ENCODE data around the gene PTPN14. TPM values are rescaled to one million over a fixed set of nuclear protein-coding genes. Genes with fewer than 3 reads are reported as not detected.
A peak's percentile ranks its signal among the peaks of the same experiment; 100 is the strongest.

Gene PTPN14
- total and polyA plus RNA-seq, 2 experiments from 2014 or later, result 18.7 to 70.2 TPM

DNA sequence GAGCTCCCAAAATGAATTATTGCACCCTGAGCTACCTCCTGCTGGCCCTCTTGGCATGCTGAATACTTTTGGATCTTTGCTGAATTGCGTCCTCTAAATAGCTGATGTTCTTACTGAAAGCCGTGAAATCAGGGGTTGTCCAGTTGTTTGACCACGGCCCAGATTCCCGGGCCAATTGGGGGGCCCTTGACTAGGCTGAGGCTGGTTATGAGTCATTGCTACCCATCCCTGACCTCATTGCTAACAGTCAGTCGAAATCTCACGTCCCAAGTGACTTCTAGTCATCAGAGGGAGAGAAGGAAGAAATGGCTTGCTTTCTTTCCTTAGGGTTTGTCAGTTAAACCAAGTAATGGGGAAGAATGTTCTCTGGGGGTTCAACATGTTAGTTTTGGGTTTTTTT, 233.0 kb downstream of the PTPN14 start:
- peak overlapping the region; percentile 37 for H3K4me2 ChIP-seq
- no peak overlapping the region for H3K27ac ChIP-seq (ENCODE audit: low read depth)
- peaks cover 59% of the 10 kb centered on the region for H3K27me3 Mint-ChIP-seq (ENCODE audit: insufficient read depth, low read depth, poor library complexity)
- TF ChIP-seq STAT1 (IDR thresholded peaks at IDR 0.05; ENCODE audit: unreplicated experiment) (no peak), JUNB (IDR thresholded peaks at IDR 0.05; ENCODE audit: unreplicated experiment) (no peak), EZH2 (IDR thresholded peaks at IDR 0.05; ENCODE audit: low read depth, unreplicated experiment) (no peak), ZNF331 (CRISPR knock-in tag; IDR thresholded peaks at IDR 0.05; ENCODE audit: low read depth) (no peak), NANOG (IDR thresholded peaks at IDR 0.05; ENCODE audit: borderline replicate concordance) (no peak), EZH2phosphoT487 (IDR thresholded peaks at IDR 0.05; ENCODE audit: unreplicated experiment) (no peak), CREB1 (CRISPR knock-in tag; IDR thresholded peaks at IDR 0.05; ENCODE audit: low read depth) (no peak), ZNF114 (CRISPR knock-in tag; IDR thresholded peaks at IDR 0.05) (no peak)
- TF ChIP-seq, protein P1, sequence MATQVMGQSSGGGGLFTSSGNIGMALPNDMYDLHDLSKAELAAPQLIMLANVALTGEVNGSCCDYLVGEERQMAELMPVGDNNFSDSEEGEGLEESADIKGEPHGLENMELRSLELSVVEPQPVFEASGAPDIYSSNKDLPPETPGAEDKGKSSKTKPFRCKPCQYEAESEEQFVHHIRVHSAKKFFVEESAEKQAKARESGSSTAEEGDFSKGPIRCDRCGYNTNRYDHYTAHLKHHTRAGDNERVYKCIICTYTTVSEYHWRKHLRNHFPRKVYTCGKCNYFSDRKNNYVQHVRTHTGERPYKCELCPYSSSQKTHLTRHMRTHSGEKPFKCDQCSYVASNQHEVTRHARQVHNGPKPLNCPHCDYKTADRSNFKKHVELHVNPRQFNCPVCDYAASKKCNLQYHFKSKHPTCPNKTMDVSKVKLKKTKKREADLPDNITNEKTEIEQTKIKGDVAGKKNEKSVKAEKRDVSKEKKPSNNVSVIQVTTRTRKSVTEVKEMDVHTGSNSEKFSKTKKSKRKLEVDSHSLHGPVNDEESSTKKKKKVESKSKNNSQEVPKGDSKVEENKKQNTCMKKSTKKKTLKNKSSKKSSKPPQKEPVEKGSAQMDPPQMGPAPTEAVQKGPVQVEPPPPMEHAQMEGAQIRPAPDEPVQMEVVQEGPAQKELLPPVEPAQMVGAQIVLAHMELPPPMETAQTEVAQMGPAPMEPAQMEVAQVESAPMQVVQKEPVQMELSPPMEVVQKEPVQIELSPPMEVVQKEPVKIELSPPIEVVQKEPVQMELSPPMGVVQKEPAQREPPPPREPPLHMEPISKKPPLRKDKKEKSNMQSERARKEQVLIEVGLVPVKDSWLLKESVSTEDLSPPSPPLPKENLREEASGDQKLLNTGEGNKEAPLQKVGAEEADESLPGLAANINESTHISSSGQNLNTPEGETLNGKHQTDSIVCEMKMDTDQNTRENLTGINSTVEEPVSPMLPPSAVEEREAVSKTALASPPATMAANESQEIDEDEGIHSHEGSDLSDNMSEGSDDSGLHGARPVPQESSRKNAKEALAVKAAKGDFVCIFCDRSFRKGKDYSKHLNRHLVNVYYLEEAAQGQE (IDR thresholded peaks at IDR 0.05; ENCODE audit: unreplicated experiment), result no peak
- TF ChIP-seq, protein P2, sequence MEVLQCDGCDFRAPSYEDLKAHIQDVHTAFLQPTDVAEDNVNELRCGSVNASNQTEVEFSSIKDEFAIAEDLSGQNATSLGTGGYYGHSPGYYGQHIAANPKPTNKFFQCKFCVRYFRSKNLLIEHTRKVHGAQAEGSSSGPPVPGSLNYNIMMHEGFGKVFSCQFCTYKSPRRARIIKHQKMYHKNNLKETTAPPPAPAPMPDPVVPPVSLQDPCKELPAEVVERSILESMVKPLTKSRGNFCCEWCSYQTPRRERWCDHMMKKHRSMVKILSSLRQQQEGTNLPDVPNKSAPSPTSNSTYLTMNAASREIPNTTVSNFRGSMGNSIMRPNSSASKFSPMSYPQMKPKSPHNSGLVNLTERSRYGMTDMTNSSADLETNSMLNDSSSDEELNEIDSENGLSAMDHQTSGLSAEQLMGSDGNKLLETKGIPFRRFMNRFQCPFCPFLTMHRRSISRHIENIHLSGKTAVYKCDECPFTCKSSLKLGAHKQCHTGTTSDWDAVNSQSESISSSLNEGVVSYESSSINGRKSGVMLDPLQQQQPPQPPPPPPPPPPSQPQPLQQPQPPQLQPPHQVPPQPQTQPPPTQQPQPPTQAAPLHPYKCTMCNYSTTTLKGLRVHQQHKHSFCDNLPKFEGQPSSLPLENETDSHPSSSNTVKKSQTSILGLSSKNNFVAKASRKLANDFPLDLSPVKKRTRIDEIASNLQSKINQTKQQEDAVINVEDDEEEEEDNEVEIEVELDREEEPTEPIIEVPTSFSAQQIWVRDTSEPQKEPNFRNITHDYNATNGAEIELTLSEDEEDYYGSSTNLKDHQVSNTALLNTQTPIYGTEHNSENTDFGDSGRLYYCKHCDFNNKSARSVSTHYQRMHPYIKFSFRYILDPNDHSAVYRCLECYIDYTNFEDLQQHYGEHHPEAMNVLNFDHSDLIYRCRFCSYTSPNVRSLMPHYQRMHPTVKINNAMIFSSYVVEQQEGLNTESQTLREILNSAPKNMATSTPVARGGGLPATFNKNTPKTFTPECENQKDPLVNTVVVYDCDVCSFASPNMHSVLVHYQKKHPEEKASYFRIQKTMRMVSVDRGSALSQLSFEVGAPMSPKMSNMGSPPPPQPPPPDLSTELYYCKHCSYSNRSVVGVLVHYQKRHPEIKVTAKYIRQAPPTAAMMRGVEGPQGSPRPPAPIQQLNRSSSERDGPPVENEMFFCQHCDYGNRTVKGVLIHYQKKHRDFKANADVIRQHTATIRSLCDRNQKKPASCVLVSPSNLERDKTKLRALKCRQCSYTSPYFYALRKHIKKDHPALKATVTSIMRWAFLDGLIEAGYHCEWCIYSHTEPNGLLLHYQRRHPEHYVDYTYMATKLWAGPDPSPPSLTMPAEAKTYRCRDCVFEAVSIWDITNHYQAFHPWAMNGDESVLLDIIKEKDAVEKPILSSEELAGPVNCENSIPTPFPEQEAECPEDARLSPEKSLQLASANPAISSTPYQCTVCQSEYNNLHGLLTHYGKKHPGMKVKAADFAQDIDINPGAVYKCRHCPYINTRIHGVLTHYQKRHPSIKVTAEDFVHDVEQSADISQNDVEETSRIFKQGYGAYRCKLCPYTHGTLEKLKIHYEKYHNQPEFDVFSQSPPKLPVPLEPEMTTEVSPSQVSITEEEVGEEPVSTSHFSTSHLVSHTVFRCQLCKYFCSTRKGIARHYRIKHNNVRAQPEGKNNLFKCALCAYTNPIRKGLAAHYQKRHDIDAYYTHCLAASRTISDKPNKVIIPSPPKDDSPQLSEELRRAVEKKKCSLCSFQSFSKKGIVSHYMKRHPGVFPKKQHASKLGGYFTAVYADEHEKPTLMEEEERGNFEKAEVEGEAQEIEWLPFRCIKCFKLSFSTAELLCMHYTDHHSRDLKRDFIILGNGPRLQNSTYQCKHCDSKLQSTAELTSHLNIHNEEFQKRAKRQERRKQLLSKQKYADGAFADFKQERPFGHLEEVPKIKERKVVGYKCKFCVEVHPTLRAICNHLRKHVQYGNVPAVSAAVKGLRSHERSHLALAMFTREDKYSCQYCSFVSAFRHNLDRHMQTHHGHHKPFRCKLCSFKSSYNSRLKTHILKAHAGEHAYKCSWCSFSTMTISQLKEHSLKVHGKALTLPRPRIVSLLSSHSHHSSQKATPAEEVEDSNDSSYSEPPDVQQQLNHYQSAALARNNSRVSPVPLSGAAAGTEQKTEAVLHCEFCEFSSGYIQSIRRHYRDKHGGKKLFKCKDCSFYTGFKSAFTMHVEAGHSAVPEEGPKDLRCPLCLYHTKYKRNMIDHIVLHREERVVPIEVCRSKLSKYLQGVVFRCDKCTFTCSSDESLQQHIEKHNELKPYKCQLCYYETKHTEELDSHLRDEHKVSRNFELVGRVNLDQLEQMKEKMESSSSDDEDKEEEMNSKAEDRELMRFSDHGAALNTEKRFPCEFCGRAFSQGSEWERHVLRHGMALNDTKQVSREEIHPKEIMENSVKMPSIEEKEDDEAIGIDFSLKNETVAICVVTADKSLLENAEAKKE (CRISPR knock-in tag; IDR thresholded peaks at IDR 0.05), result no peak
- TF ChIP-seq, protein P3, sequence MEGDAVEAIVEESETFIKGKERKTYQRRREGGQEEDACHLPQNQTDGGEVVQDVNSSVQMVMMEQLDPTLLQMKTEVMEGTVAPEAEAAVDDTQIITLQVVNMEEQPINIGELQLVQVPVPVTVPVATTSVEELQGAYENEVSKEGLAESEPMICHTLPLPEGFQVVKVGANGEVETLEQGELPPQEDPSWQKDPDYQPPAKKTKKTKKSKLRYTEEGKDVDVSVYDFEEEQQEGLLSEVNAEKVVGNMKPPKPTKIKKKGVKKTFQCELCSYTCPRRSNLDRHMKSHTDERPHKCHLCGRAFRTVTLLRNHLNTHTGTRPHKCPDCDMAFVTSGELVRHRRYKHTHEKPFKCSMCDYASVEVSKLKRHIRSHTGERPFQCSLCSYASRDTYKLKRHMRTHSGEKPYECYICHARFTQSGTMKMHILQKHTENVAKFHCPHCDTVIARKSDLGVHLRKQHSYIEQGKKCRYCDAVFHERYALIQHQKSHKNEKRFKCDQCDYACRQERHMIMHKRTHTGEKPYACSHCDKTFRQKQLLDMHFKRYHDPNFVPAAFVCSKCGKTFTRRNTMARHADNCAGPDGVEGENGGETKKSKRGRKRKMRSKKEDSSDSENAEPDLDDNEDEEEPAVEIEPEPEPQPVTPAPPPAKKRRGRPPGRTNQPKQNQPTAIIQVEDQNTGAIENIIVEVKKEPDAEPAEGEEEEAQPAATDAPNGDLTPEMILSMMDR (conservative IDR thresholded peaks at IDR 0.05; ENCODE audit: low read depth in 2 of 2), result no peak
- TF ChIP-seq, protein P4, sequence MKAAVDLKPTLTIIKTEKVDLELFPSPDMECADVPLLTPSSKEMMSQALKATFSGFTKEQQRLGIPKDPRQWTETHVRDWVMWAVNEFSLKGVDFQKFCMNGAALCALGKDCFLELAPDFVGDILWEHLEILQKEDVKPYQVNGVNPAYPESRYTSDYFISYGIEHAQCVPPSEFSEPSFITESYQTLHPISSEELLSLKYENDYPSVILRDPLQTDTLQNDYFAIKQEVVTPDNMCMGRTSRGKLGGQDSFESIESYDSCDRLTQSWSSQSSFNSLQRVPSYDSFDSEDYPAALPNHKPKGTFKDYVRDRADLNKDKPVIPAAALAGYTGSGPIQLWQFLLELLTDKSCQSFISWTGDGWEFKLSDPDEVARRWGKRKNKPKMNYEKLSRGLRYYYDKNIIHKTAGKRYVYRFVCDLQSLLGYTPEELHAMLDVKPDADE (IDR thresholded peaks at IDR 0.05), result no peak
- peaks cover 47% of the 10 kb centered on the region for H3K4me1 Mint-ChIP-seq
- H3K9me3 Mint-ChIP-seq, result no peaks in the 10 kb centered on the region
- peaks cover 3% of the 10 kb centered on the region; the same call in 1 of the 3 replicates for H3K36me3 Mint-ChIP-seq (ENCODE audit: low read depth)
- H3K4me3 ChIP-seq, result peak overlapping the region; percentile 11; the same call in 1 of the 2 replicates
- no peak overlapping the region for H2AFZ ChIP-seq
- no peaks in the 10 kb centered on the region for H3K9me2 ChIP-seq (ENCODE audit: insufficient read depth)
- no peak overlapping the region for H3K27ac Mint-ChIP-seq
- H3K4me3 Mint-ChIP-seq, result peak overlapping the region; percentile 56
- DNase-seq (ENCODE audit: low spot score) (no peak), ATAC-seq (no peak)
- H3K4me1 ChIP-seq (ENCODE audit: insufficient read depth), result peaks cover 25% of the 10 kb centered on the region
- no peaks in the 10 kb centered on the region for H3K36me3 ChIP-seq (ENCODE audit: insufficient read depth)
- H3K79me2 ChIP-seq (replicated peaks; ENCODE audit: insufficient read depth), result no peaks in the 10 kb centered on the region
- no peaks in the 10 kb centered on the region for H3F3A ChIP-seq (replicated peaks; ENCODE audit: low read depth)
- H4K20me1 ChIP-seq (replicated peaks; ENCODE audit: insufficient read depth), result no peaks in the 10 kb centered on the region
- peaks cover 52% of the 10 kb centered on the region for H3K27me3 ChIP-seq (ENCODE audit: insufficient read depth)

Data from GM23338 (cell line).